PC-9 (cell line): ENCODE data around the gene NR3C1.

Experiments
- EZH2 ChIP-seq: fragments of 200-600 bp; sonication (generic); IDR thresholded peaks from 2 replicates; pipeline ENCODE4 v1.8.0; 2017; ENCODE audit warnings: antibody characterized with exemption, low read depth
- TF ChIP-seq, protein P1 (sequence below): fragments of 200-600 bp; sonication (generic); conservative IDR thresholded peaks from 2 replicates; pipeline ENCODE4 v1.6.1; 2017; ENCODE audit warnings: mixed run types, antibody characterized with exemption, mild to moderate bottlenecking, moderate library complexity

DNA sequence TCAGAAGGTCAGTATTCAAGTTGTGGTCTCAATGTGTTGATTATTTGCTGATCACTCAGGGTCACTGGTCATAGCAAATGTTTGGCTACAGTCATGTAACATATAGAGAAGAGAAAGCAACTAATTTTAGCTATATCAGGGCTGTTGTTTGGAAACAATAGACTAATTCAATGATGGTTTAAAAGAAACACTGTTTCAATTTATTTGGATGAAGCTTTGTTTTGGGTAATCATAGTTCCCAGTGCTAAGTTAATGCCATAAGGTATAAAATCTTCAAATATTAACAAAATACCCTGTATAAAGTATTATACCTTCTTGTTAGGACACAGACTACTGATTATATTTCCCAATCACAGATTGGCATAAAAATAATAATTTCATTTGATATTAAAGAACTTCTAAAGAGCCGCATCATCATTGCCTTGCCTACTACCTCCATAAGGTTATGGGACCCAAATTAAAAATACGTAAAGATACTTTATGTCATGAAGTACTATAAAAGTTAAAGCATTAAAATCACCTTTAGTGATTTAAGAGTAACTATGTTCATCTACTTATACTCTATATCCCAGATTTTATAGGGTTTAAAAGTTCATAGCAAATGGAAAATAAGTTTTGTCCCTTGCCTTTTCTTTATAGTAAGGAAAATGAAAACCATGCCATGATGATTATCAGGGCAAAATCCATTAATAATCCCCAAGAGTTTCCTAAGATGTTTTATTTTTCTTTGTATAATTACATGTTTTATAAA, 6.0 kb downstream of the NR3C1 start:
- TF ChIP-seq, protein P1, sequence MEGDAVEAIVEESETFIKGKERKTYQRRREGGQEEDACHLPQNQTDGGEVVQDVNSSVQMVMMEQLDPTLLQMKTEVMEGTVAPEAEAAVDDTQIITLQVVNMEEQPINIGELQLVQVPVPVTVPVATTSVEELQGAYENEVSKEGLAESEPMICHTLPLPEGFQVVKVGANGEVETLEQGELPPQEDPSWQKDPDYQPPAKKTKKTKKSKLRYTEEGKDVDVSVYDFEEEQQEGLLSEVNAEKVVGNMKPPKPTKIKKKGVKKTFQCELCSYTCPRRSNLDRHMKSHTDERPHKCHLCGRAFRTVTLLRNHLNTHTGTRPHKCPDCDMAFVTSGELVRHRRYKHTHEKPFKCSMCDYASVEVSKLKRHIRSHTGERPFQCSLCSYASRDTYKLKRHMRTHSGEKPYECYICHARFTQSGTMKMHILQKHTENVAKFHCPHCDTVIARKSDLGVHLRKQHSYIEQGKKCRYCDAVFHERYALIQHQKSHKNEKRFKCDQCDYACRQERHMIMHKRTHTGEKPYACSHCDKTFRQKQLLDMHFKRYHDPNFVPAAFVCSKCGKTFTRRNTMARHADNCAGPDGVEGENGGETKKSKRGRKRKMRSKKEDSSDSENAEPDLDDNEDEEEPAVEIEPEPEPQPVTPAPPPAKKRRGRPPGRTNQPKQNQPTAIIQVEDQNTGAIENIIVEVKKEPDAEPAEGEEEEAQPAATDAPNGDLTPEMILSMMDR = no peak
- TF ChIP-seq EZH2 = no peak
